HL-60 (cell line): ENCODE measurements around the gene GLI3.

Experiments used
- DNase-seq, 2 experiments: peaks; one replicate each; pipeline ENCODE4 v3.0.0-alpha.2; 2010 to 2020; ENCODE audit warnings: low read depth in 1 of 2, low spot score in 1 of 2
- H3K27ac ChIP-seq: fragments of 250-450 bp; sonication (Bioruptor Pico); replicated peaks from 2 replicates; pipeline ENCODE4 v1.5.1; 2020; ENCODE audit warnings: mild to moderate bottlenecking, moderate library complexity
- H3K27me3 ChIP-seq: fragments of 250-450 bp; sonication (Bioruptor Pico); 2 replicates; pipeline ENCODE4 v1.5.1; 2021; ENCODE audit warnings: mild to moderate bottlenecking, moderate library complexity; ENCODE audit not compliant: insufficient read depth, poor library complexity, severe bottlenecking
- H3K4me3 ChIP-seq: replicated peaks from 2 replicates; pipeline ENCODE4 v1.5.1; 2011; ENCODE audit warnings: mild to moderate bottlenecking, control low read depth, low read length; ENCODE audit not compliant: insufficient read depth
- CTCF ChIP-seq: IDR thresholded peaks from one replicate; pipeline ENCODE4 v1.5.1; 2011; ENCODE audit warnings: low read length, control low read depth, inconsistent platforms; ENCODE audit not compliant: insufficient read depth
- GABPA ChIP-seq: IDR thresholded peaks from 2 replicates; pipeline ENCODE4 v1.6.1; 2012; ENCODE audit warnings: low read depth
- POLR2AphosphoS5 ChIP-seq: IDR thresholded peaks from 2 replicates; pipeline ENCODE4 v1.6.1; 2012; ENCODE audit warnings: low read depth
- SPI1 ChIP-seq: IDR thresholded peaks from 2 replicates; pipeline ENCODE4 v1.6.1; 2012; ENCODE audit warnings: low read depth, mild to moderate bottlenecking, borderline replicate concordance
- TF ChIP-seq, protein P1 (sequence below): IDR thresholded peaks from 2 replicates; pipeline ENCODE4 v1.6.1; 2012; ENCODE audit warnings: low read depth; ENCODE audit not compliant: insufficient replicate concordance

Gene GLI3

GRCh38 chr7:42192851-42193461, 44.1 kb downstream of the GLI3 start:
- TF ChIP-seq POLR2AphosphoS5 = no peak
- no peak for TF ChIP-seq CTCF
- no peak for TF ChIP-seq GABPA
- no peak for TF ChIP-seq SPI1
- TF ChIP-seq, protein P1, sequence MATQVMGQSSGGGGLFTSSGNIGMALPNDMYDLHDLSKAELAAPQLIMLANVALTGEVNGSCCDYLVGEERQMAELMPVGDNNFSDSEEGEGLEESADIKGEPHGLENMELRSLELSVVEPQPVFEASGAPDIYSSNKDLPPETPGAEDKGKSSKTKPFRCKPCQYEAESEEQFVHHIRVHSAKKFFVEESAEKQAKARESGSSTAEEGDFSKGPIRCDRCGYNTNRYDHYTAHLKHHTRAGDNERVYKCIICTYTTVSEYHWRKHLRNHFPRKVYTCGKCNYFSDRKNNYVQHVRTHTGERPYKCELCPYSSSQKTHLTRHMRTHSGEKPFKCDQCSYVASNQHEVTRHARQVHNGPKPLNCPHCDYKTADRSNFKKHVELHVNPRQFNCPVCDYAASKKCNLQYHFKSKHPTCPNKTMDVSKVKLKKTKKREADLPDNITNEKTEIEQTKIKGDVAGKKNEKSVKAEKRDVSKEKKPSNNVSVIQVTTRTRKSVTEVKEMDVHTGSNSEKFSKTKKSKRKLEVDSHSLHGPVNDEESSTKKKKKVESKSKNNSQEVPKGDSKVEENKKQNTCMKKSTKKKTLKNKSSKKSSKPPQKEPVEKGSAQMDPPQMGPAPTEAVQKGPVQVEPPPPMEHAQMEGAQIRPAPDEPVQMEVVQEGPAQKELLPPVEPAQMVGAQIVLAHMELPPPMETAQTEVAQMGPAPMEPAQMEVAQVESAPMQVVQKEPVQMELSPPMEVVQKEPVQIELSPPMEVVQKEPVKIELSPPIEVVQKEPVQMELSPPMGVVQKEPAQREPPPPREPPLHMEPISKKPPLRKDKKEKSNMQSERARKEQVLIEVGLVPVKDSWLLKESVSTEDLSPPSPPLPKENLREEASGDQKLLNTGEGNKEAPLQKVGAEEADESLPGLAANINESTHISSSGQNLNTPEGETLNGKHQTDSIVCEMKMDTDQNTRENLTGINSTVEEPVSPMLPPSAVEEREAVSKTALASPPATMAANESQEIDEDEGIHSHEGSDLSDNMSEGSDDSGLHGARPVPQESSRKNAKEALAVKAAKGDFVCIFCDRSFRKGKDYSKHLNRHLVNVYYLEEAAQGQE = no peak
- no peak for DNase-seq
- Histone ChIP-seq H3K27ac (no peak overlapping the region), H3K27me3 (no peaks in the 10 kb centered on the region), H3K4me3 (no peak overlapping the region)

DNA sequence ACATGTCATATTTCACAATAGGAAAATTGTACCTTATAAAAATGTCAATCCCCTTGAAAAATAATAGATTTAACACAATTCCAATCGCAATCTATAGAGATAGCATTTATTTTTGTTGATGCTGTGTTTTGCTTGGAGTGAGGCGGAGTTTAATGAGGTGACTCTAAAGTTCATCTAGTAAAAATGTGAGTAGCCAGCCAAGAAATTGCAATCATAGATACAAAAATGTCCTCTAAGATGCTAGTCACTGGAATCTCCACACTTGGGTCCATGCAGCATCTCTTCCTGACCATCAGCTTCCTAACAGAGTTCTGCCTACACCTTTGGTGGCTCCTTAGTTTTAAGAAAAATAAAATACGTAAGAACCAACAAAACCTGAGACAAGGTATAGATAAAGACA, 44.9 kb downstream of the GLI3 start:
- TF ChIP-seq, protein P1 = no peak
- no peak for TF ChIP-seq GABPA
- no peak for TF ChIP-seq CTCF
- no peak for TF ChIP-seq SPI1
- TF ChIP-seq POLR2AphosphoS5 = no peak

GRCh38 chr7:42189535-42189934, 47.5 kb downstream of the GLI3 start:
- no peak for DNase-seq
- no peak overlapping the region for H3K27ac ChIP-seq
- TF ChIP-seq SPI1 = no peak
- TF ChIP-seq POLR2AphosphoS5 = no peak
- no peak for TF ChIP-seq GABPA
- no peak for TF ChIP-seq CTCF
- TF ChIP-seq, protein P1 = no peak

More for the DNA sequence above, 44.9 kb downstream of the GLI3 start:
- Histone ChIP-seq H3K4me3 (no peak overlapping the region), H3K27ac (no peak overlapping the region), H3K27me3 (no peaks in the 10 kb centered on the region)
- no peak for DNase-seq

More at GRCh38 chr7:42189535-42189934, 47.5 kb downstream of the GLI3 start:
- Histone ChIP-seq H3K4me3 (no peak overlapping the region), H3K27me3 (no peaks in the 10 kb centered on the region)
